SK-N-MC (cell line): ENCODE results near the gene C2CD2.

Experiments used
- DNase-seq: peaks from one replicate; pipeline ENCODE4 v3.0.0-alpha.2; 2011; ENCODE audit warnings: low read depth, low spot score
- H3K27ac ChIP-seq: fragments of 200-600 bp; sonication (generic); 2 replicates; pipeline ENCODE4 v1.5.1; 2016; ENCODE audit warnings: mixed run types
- H3K36me3 ChIP-seq: fragments of 200-600 bp; sonication (generic); 2 replicates; pipeline ENCODE4 v1.6.1; 2017; ENCODE audit warnings: antibody characterized with exemption, low read length, mixed read lengths; ENCODE audit not compliant: insufficient read depth
- H3K4me3 ChIP-seq: fragments of 200-600 bp; sonication (generic); 2 replicates; pipeline ENCODE4 v1.5.1; 2016
- H3K9ac ChIP-seq: fragments of 200-600 bp; sonication (generic); 2 replicates; pipeline ENCODE4 v1.8.0; 2017; ENCODE audit warnings: mixed run types, mixed read lengths; ENCODE audit not compliant: insufficient read length
- H3K9me3 ChIP-seq: fragments of 200-600 bp; sonication (generic); 2 replicates; pipeline ENCODE4 v1.6.1; 2017; ENCODE audit warnings: low read depth, mild to moderate bottlenecking, antibody characterized with exemption, low read length, moderate library complexity, mixed read lengths
- EZH2 ChIP-seq: fragments of 200-600 bp; sonication (generic); IDR thresholded peaks from one replicate; pipeline ENCODE4 v1.6.1; 2017; ENCODE audit warnings: antibody characterized with exemption
- FOXP2 ChIP-seq: optimal IDR thresholded peaks from 2 replicates; pipeline ENCODE3; 2011; ENCODE audit warnings: mild to moderate bottlenecking, moderate library complexity; ENCODE audit not compliant: insufficient read depth; ENCODE audit errors: extremely low read length, control extremely low read depth
- POLR2AphosphoS5 ChIP-seq: IDR thresholded peaks from 2 replicates; pipeline ENCODE4 v1.6.1; 2012; ENCODE audit warnings: mild to moderate bottlenecking, low read depth, low read length, borderline replicate concordance

Gene C2CD2

DNA sequence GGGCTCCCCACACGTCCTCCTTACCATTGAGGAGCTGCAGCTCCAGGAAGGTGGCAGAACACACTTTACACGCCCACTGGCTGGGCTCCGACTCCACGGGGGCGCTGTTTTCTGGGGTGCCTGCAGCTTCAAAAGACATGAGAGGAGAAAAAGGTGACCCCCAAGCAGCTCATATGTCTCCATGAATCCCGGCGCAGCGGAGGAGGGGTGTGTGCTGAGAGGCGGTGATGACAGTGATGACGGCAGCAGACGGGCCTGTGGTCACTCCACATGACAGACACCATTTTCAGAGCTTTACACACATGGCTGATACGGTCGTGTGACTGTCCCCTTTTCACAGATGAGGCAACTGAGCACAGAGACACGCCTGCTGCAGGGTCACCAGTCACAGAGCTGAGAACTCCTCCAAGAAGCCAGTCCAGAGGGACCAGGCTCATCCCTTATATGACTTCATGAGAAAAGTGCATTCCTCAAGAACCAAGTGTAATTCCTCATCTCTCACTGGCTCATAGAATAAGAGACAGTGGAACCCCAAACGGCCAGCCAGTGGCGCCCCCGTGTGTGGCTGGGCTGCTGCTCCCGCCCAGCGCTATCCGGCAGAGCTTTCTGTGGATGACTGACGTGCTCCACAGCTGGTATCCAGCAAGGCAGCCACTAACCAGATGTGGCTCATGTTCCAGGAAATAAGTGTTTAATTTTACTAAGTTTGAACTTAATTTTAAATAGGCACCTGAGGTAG lies 106.6 kb downstream of the C2CD2 start:
- no peak for DNase-seq
- H3K4me3 ChIP-seq: no peak overlapping the region
- no peak overlapping the region for H3K27ac ChIP-seq
- no peak overlapping the region for H3K9ac ChIP-seq
- H3K36me3 ChIP-seq: peaks cover 3% of the 10 kb centered on the region; the same call in 1 of the 2 replicates
- H3K9me3 ChIP-seq: no peaks in the 10 kb centered on the region
- TF ChIP-seq EZH2 (no peak), POLR2AphosphoS5 (no peak)

DNA sequence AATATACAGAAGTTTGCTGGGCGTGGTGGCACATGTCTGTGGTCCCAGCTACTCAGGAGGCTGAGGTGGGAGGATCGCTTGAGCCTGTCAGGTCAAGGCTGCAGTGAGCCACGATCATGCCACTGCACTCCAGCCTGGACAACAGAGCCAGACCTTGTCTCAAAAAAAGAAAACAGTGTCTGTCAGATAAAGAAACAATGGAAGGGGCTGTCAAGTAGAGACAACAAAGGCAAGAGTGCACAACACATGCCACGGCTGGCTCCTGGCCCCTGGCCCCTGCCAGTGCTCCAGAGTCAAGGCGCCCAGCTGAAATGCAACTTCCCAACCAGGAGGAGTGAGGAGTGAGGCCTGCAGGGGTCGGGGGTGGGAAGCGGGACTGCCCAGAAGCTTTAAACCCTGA lies 107.3 kb downstream of the C2CD2 start:
- Histone ChIP-seq H3K4me3 (no peak overlapping the region), H3K9ac (no peak overlapping the region)
- TF ChIP-seq FOXP2: no peak
- TF ChIP-seq EZH2: no peak
- no peak for TF ChIP-seq POLR2AphosphoS5

DNA sequence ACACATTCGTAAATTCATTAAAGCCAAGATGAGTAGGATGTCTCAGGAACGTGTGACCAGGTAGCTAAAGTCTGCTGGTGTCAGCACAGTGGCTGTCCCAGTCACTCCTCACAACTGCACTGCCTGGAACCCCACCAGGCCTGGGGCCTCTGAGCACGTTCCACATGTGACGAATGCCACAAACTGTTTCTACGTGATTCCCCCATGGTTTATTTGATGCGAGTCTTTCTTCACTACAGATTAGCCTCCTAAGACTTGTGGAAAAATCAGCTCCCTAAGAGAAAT lies 107.8 kb downstream of the C2CD2 start:
- no peak overlapping the region for H3K9ac ChIP-seq
- TF ChIP-seq FOXP2 (no peak), POLR2AphosphoS5 (no peak)
- DNase-seq: no peak
- H3K4me3 ChIP-seq: no peak overlapping the region
- H3K36me3 ChIP-seq: peaks cover 5% of the 10 kb centered on the region; the same call in 1 of the 2 replicates
- H3K9me3 ChIP-seq: peaks cover 6% of the 10 kb centered on the region; the same call in 1 of the 2 replicates
- H3K27ac ChIP-seq: peak overlapping the region; percentile 57

More for the DNA sequence above, 107.3 kb downstream of the C2CD2 start:
- peak overlapping the region; percentile 57 for H3K27ac ChIP-seq
- H3K9me3 ChIP-seq: 0 out of 2 replicates have a peak, but pooled peaks cover 1% of the 10 kb centered on the region
- DNase-seq: no peak
- H3K36me3 ChIP-seq: peaks cover 3% of the 10 kb centered on the region; the same call in 1 of the 2 replicates

DNA sequence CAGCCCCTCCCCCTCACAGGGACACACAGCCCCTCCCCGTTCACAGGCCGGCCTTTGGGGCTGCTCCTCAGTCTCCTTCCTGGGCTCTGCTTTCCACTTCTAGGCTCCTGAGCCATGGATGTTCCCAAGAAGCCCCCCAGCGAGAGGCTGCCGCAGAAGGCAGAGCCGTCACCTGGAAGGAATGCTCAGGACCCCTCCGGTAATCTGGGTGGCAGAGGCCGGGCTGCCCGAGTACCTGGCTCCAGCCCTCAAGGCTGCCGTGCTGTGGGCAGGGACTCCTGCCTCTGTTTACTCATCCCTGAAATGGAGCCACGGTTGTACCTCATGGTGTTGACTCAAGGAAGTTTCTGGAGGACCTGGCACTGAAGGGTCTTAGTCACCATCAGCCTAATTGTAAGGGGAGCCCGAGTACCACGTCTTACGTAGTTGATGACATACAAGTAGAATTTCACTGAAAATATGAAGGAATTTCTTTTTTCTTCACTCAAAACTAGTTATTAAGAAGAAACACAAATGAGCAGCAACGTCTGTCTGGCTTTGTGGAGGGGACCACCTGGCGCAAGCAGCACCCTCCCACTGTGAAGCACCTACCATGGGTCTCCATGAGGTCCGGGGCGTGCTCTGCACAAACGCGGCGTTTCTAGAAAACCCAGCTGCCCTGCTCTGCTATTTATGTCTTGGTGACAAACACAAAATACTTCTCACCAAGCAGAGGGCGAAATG lies 108.3 kb downstream of the C2CD2 start:
- Histone ChIP-seq H3K4me3 (no peak overlapping the region), H3K27ac (peak overlapping the region; percentile 57), H3K9me3 (peaks cover 9% of the 10 kb centered on the region; the same call in 1 of the 2 replicates), H3K9ac (no peak overlapping the region), H3K36me3 (peaks cover 9% of the 10 kb centered on the region; the same call in 1 of the 2 replicates)
- DNase-seq: no peak
- TF ChIP-seq FOXP2 (no peak), POLR2AphosphoS5 (no peak), EZH2 (no peak)

DNA sequence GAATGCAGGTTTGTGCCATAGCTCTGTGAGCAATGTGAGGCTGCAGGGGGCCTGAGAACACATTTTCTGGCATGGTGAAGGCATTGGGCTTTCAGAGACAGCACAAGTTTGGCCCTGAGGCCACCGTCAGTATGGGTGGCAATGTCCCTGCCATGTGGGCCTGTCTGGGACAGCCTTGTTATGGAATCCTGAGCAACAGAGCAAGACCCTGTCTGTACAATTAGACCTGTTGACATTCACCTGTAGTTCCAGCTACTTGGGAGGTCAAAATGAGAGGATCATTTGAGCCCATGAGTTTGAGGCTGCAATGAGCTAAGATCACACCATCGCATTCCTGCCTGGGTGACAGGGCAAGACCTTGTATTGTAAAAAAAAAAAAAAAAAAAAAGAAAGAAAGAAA lies 110.2 kb downstream of the C2CD2 start:
- Histone ChIP-seq H3K36me3 (peaks cover 9% of the 10 kb centered on the region; the same call in 1 of the 2 replicates), H3K9ac (no peak overlapping the region), H3K9me3 (peaks cover 9% of the 10 kb centered on the region; the same call in 1 of the 2 replicates), H3K27ac (no peak overlapping the region), H3K4me3 (no peak overlapping the region)
- no peak for DNase-seq
- TF ChIP-seq POLR2AphosphoS5: no peak
- no peak for TF ChIP-seq FOXP2
- TF ChIP-seq EZH2: no peak

DNA sequence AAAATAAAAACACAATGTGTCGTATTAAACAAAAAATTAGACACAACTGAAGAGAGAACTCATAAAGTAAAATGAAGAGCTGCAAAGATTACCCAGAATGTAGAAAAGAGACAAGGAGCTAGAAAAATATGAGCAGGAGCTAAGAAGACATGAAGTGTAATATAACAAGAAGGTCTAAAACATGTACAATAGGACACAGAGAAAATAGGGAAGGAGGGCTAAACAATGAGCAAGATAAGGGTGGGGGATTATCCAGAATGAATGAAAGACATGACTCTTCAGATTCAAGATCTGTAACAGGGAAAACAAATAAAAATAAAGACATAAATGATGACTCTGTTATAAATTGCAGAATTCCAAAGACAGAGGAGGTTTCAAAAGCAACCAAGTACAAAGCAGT lies 112.9 kb downstream of the C2CD2 start:
- no peak overlapping the region for H3K27ac ChIP-seq
- peaks cover 25% of the 10 kb centered on the region; the same call in 1 of the 2 replicates for H3K36me3 ChIP-seq
- no peak for DNase-seq
- TF ChIP-seq EZH2 (no peak), FOXP2 (no peak), POLR2AphosphoS5 (no peak)
- peaks cover 9% of the 10 kb centered on the region; the same call in 1 of the 2 replicates for H3K9me3 ChIP-seq
- H3K9ac ChIP-seq: no peak overlapping the region
- H3K4me3 ChIP-seq: no peak overlapping the region

DNA sequence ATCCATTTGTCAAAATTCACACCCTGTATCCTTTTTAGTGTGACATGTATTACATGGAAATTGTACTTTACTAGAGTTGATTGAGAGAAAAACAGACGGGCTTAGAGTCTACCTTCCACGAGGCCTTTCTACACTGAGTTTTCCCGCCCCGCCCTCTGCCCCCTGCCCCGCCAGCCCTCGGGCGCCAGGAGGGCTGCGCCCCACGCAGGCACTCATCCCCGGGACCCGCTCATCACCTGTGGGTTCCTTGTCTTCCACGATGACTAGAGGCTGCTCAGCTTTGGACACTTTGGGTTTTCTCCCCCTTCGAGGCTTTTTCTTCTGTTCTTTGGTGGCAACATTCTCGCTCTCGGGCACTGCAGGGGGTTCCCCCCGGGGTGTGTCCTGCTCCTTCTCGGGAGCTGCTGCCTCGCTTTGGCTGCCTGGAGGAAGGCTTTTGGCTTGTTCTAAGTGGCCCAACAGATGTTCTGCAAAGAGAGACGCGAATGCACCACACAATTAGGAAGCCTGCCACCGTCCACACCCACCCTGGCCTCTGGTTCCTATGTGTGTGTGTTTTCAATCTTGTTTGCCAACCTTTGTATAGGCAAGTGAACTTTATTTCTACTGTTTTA lies 114.3 kb downstream of the C2CD2 start:
- H3K9ac ChIP-seq: no peak overlapping the region
- no peak for TF ChIP-seq EZH2
- no peak for TF ChIP-seq FOXP2
- no peak for TF ChIP-seq POLR2AphosphoS5
- DNase-seq: no peak
- peaks cover 9% of the 10 kb centered on the region; the same call in 1 of the 2 replicates for H3K9me3 ChIP-seq
- no peak overlapping the region for H3K27ac ChIP-seq
- H3K36me3 ChIP-seq: peaks cover 32% of the 10 kb centered on the region; the same call in 1 of the 2 replicates
- no peak overlapping the region for H3K4me3 ChIP-seq

DNA sequence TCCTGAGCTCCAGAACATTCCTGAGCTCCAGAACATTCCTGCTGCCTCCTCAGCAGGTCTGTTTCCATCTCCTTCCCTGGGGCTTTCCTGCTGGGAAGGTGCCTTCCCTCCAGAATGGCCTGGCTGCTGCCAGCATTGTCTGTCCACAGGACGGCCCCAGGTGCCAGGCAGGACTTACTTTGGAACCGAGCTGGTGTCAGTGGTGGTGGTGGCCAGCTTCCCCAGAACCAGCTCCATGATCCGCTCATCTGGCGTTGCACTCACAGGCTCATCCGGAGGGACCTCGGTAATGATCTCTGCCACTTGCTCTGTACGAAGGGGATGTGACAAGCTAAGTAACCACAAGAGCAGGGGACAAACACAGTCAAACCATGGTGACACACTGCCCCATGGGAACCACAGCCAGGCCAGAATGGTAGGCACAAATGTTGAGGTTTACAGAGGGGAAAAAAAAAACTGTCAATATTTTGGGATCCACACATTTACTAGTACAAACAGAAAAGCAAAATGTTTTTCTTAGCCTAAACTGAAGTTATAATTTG lies 116.0 kb downstream of the C2CD2 start:
- Histone ChIP-seq H3K36me3 (peaks cover 32% of the 10 kb centered on the region; the same call in 1 of the 2 replicates), H3K9me3 (peaks cover 9% of the 10 kb centered on the region; the same call in 1 of the 2 replicates), H3K9ac (no peak overlapping the region), H3K4me3 (no peak overlapping the region), H3K27ac (no peak overlapping the region)
- DNase-seq: no peak
- TF ChIP-seq EZH2 (no peak), FOXP2 (no peak)
